Ovary (tissue), 9 donors: ENCODE results near the gene IFNW1. TPM values are rescaled to one million over a fixed set of nuclear protein-coding genes. Genes with fewer than 3 reads are reported as not detected.
"Not testable (repeated sequence)": the region's sequence is repeated elsewhere in the genome, so short reads cannot be mapped to it uniquely, and the experiment has no call there.

Experiments
- DNase-seq, 5 donors: peaks; one replicate each; pipeline ENCODE4 v3.0.0-alpha.2; 2019 to 2020
- H3K27ac ChIP-seq, 2 donors: fragments of 200-600 bp; one replicate each; pipeline versions ENCODE4 v1.5.1 to v1.8.0; 2019 to 2022
- H3K27me3 ChIP-seq: fragments of 200-600 bp; one replicate; pipeline ENCODE4 v1.8.0; 2022
- H3K36me3 ChIP-seq: fragments of 200-600 bp; sonication (generic); one replicate; pipeline ENCODE4 v1.5.1; 2019
- H3K4me1 ChIP-seq: one replicate; pipeline ENCODE4 v1.8.1; 2013; ENCODE audit warnings: mild to moderate bottlenecking, moderate library complexity; ENCODE audit not compliant: insufficient read depth
- H3K4me3 ChIP-seq: fragments of 200-600 bp; sonication (generic); one replicate; pipeline ENCODE4 v1.5.1; 2017
- H3K9me3 ChIP-seq, 2 donors: fragments of 200-600 bp in 1 of 2; sonication (generic) in 1 of 2; one replicate each; pipeline versions ENCODE4 v1.5.1 to v1.8.1; 2013 to 2019; ENCODE audit warnings: mild to moderate bottlenecking in 1 of 2, moderate library complexity in 1 of 2
- EP300 ChIP-seq: sonication (generic); formaldehyde crosslinking; IDR thresholded peaks from one replicate; pipeline ENCODE4 v1.6.1; 2017; ENCODE audit warnings: antibody characterized with exemption
- POLR2A ChIP-seq: fragments of 450-650 bp; IDR thresholded peaks from one replicate; pipeline ENCODE4 v1.6.1; 2017; ENCODE audit warnings: antibody characterized with exemption, mild to moderate bottlenecking, moderate library complexity
- WGBS, 3 donors: extraction: QIAGEN DNeasy Blood & Tissue Kit in 1 of 3; methylation state at CpG; one replicate each; pipeline versions ENCODE4 v1.1.5 to v1.1.7; 2013 to 2017; 5-methylcytosine and 5-hydroxymethylcytosine counted together
- intact Hi-C, 4 donors: fragments of 100-400 bp; cut with DNase I; formaldehyde crosslinking; loops; one replicate each; pipeline versions ENCODE4 v1.11.0 to v1.15.1; 2022 to 2023
- polyA plus RNA-seq, 2 donors: library from polyadenylated mRNA; stranded (reverse); fragments of 200-250 nt in 1 of 2; fragments of 350-450 nt in 1 of 2; fragmentation: Illumina TruSeq in 1 of 2; extraction: RNeasy Lipid Tissue Mini Kit (QIAGEN cat#74804) in 1 of 2; gene quantifications; one replicate each; pipeline ENCODE4 v1.2.3, GENCODE V29; 2013 to 2014
- total RNA-seq, 7 donors: library from RNA; depleted of rRNA in 2 of 7; stranded (reverse); fragments of >200 nt in 2 of 7; fragmentation: NEBNext Ultra II Directional in 3 of 7; extraction: Animal tissue kit (Norgen Biotek cat#: 25700) in 3 of 7; gene quantifications; one replicate each; pipeline versions ENCODE4 v1.1.0 to v1.2.4, GENCODE V29; 2016 to 2023
- TF ChIP-seq, protein P1 (sequence below), 3 donors: fragments of 450-650 bp in 2 of 3; fragments of 200-600 bp in 1 of 3; IDR thresholded peaks; one replicate each; pipeline versions ENCODE4 v1.5.1 to v1.8.0; 2016 to 2022; ENCODE audit warnings: antibody characterized with exemption in 3 of 3, mild to moderate bottlenecking in 1 of 3
- donor health status: DM: no; HTN: no; CAD: no; lungs with moderate emphysema.
- donor health status: DM: no; HTN: no; CAD: no.
- donor health status: Bipolar disorder and iron deficiency.
- donor health status: DM: yes; HTN: yes; CAD: no.
- donor health status: DM: no; HTN: no; CAD: no.
- donor health status: DM: yes; HTN: yes; CAD: no.

The IFNW1 gene
- total and polyA plus RNA-seq, 9 donors: not detected

DNA sequence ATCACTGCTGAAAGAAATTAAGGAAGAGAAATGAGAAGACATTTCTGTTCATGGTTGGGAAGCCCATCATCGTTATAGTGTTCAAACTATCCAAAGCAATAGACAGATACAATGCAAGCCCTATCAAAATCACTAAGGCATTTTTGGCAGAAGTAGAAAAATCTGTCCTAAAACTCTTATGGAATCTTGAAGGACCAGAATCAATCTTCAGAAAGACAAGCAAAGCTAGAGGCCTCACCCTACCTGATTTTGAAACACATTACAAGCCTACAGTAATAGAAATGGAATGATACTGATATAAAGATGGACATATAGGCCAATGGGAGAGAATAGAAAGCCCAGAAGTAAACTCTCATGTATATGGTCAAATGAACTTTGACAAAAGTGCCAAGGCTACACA, 29.7 kb upstream of the IFNW1 start:
- Histone ChIP-seq H3K4me3 (no peak overlapping the region), H3K9me3 (no peaks in the 10 kb centered on the region), H3K27me3 (no peaks in the 10 kb centered on the region), H3K36me3 (no peaks in the 10 kb centered on the region), H3K27ac (no peak overlapping the region), H3K4me1 (no peaks in the 10 kb centered on the region)
- 73 to 83% (median 82%) methylated on average over 1 of the region's 1 CpG for WGBS, 3 donors
- DNase-seq: no peak
- intact Hi-C loops: no loop called here
- TF ChIP-seq EP300 (no peak), POLR2A (no peak)
- TF ChIP-seq, protein P1, sequence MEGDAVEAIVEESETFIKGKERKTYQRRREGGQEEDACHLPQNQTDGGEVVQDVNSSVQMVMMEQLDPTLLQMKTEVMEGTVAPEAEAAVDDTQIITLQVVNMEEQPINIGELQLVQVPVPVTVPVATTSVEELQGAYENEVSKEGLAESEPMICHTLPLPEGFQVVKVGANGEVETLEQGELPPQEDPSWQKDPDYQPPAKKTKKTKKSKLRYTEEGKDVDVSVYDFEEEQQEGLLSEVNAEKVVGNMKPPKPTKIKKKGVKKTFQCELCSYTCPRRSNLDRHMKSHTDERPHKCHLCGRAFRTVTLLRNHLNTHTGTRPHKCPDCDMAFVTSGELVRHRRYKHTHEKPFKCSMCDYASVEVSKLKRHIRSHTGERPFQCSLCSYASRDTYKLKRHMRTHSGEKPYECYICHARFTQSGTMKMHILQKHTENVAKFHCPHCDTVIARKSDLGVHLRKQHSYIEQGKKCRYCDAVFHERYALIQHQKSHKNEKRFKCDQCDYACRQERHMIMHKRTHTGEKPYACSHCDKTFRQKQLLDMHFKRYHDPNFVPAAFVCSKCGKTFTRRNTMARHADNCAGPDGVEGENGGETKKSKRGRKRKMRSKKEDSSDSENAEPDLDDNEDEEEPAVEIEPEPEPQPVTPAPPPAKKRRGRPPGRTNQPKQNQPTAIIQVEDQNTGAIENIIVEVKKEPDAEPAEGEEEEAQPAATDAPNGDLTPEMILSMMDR (IDR thresholded peaks at IDR 0.05): no peak

- H3K27me3 ChIP-seq, DNase-seq, H3K4me3 ChIP-seq, H3K36me3 ChIP-seq, H3K4me1 ChIP-seq, intact Hi-C loops, H3K9me3 ChIP-seq, H3K27ac ChIP-seq: not testable (repeated sequence)
- WGBS, 3 donors: 17 to 46% (median 23%) methylated on average over 2 of the region's 2 CpGs
These were observed 24.9 kb upstream of the IFNW1 start, which contains the start of gene IFNA21 for GRCh38 chr9:21166560-21166959. TSS of gene IFNA21 (minus strand) at chr9:21166660. CDS start at chr9:21166612, 48 bp downstream.

DNA sequence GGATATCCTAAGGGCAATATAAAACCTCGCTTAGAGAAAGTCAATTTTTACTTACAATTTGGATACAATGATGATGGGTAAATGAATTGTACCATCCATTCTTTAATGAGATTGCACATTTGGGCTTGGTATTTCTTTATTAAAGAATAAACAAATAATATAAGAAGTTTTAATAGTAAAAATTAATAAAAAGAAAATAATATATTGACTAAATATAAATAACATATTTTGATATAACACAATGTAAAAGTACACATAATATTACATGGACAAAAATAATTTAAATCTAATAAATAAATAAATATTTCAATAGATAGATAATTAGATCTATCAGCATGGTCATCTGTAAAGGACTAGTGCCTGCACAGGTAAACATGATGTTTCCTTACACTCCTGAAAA, 23.9 kb upstream of the IFNW1 start:
- 86 to 93% (median 91%) methylated on average over 1 of the region's 1 CpG for WGBS, 3 donors
- Histone ChIP-seq H3K4me3 (no peak overlapping the region), H3K27me3 (no peaks in the 10 kb centered on the region), H3K36me3 (no peaks in the 10 kb centered on the region), H3K4me1 (no peaks in the 10 kb centered on the region), H3K9me3 (no peaks in the 10 kb centered on the region), H3K27ac (no peak overlapping the region)
- DNase-seq: no peak
- TF ChIP-seq EP300 (no peak), POLR2A (no peak)
- TF ChIP-seq, protein P1 (IDR thresholded peaks at IDR 0.05): no peak
- intact Hi-C loops: no loop called here

GRCh38 chr9:21160178-21160577, 18.5 kb upstream of the IFNW1 start:
- no peak overlapping the region for H3K27ac ChIP-seq
- TF ChIP-seq POLR2A (no peak), EP300 (no peak)
- TF ChIP-seq, protein P1 (IDR thresholded peaks at IDR 0.05): no peak
- DNase-seq: no peak
- no peaks in the 10 kb centered on the region for H3K27me3 ChIP-seq
- H3K4me3 ChIP-seq: no peak overlapping the region
- H3K4me1 ChIP-seq: no peaks in the 10 kb centered on the region
- 20 to 48% (median 38%) methylated on average over 1 of the region's 1 CpG for WGBS, 3 donors
- H3K36me3 ChIP-seq: no peaks in the 10 kb centered on the region
- intact Hi-C loops: no loop called here
- H3K9me3 ChIP-seq: no peaks in the 10 kb centered on the region

DNA sequence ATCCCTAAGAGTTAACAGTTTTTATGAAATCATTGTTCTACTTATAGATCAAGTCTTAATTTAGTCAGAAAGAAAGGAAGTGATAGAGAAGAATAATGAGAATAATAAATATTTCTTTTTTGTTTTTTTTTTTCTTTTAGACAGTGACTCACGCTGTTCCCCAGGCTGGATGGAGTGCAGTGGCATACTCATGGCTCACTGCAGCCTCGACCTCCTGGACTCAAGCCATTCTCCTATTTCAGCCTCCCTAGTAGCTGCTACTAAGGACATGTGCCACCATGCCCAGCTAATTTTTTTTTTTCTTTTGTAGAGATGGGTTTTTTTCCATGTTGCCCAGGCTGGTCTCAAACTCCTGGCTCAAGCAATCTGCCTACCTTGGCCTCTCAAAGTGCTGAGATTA, 13.9 kb upstream of the IFNW1 start:
- intact Hi-C loops: no loop called here
- no peak for DNase-seq
- Histone ChIP-seq H3K36me3 (no peaks in the 10 kb centered on the region), H3K9me3 (no peaks in the 10 kb centered on the region), H3K4me3 (no peak overlapping the region), H3K27ac (no peak overlapping the region), H3K4me1 (no peaks in the 10 kb centered on the region), H3K27me3 (no peaks in the 10 kb centered on the region)
- 65 to 74% (median 68%) methylated on average over 2 of the region's 2 CpGs for WGBS, 3 donors
- TF ChIP-seq EP300: no peak
